Measurements from ENCODE around the gene SLC6A3. TPM values are rescaled to one million over a fixed set of nuclear protein-coding genes. Genes with fewer than 3 reads are reported as not detected.

Gene SLC6A3
- total RNA-seq, 1 experiment from 2014 or later = not detected

DNA sequence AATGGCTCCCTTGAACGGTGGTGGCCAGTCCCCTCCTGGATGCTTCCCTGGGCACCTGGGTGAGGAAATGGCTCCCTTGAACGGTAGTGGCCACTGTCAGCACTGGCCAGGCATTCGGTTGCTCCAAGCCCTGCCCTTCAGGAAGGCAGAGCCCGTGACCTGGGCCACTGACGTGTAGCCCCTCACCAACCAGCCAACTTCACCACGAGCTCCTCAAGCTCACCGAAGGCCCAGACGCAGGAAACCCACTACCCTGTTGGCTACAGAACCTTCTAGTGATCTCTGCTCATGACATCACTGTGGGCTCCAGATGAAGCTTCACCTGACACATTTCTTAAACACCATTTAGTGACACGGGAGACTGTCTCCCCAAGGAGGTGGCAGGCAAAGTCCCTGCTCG is 9.2 kb downstream of the SLC6A3 start:
- intact Hi-C loops (cut with micrococcal nuclease; ENCODE audit: unreplicated experiment) = no loop called here
- Mint-ChIP-seq H3K9me3 (ENCODE audit: low read depth, unreplicated experiment) (peaks cover 11% of the 10 kb centered on the region), H3K4me3 (ENCODE audit: low read depth, unreplicated experiment) (no peak overlapping the region), H3K27me3 (ENCODE audit: unreplicated experiment) (peaks cover 17% of the 10 kb centered on the region), H3K36me3 (ENCODE audit: insufficient read depth, unreplicated experiment) (no peaks in the 10 kb centered on the region), H3K27ac (ENCODE audit: unreplicated experiment) (no peak overlapping the region), H3K4me1 (ENCODE audit: low read depth, unreplicated experiment) (no peaks in the 10 kb centered on the region)
- CTCF ChIA-PET = no interaction called here
- no peak for DNase-seq
- no TSS peak for BruUV-seq (replicated peaks)
- TF ChIP-seq, protein P1, sequence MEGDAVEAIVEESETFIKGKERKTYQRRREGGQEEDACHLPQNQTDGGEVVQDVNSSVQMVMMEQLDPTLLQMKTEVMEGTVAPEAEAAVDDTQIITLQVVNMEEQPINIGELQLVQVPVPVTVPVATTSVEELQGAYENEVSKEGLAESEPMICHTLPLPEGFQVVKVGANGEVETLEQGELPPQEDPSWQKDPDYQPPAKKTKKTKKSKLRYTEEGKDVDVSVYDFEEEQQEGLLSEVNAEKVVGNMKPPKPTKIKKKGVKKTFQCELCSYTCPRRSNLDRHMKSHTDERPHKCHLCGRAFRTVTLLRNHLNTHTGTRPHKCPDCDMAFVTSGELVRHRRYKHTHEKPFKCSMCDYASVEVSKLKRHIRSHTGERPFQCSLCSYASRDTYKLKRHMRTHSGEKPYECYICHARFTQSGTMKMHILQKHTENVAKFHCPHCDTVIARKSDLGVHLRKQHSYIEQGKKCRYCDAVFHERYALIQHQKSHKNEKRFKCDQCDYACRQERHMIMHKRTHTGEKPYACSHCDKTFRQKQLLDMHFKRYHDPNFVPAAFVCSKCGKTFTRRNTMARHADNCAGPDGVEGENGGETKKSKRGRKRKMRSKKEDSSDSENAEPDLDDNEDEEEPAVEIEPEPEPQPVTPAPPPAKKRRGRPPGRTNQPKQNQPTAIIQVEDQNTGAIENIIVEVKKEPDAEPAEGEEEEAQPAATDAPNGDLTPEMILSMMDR (IDR thresholded peaks at IDR 0.05; ENCODE audit: unreplicated experiment) = no peak

DNA sequence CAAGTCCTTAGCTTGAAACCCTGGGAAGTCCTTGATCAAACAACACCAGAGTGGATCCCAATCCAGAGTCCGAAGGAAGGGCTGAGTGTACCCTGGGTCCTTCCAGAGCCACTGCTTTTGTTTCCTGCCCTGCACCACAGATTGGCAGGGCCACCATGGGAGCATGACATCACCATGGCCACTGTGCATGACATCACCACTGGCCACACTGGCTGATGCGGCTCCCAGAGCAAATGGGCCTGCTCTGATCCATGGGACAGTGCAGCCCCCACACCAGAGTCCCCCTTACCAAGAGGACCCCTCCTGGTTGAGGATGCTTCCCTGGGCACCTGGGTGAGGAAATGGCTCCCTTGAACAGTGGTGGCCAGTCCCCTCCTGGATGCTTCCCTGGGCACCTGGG is 9.9 kb downstream of the SLC6A3 start:
- intact Hi-C loops (cut with micrococcal nuclease; ENCODE audit: unreplicated experiment) = no loop called here
- CTCF ChIA-PET = no interaction called here

DNA sequence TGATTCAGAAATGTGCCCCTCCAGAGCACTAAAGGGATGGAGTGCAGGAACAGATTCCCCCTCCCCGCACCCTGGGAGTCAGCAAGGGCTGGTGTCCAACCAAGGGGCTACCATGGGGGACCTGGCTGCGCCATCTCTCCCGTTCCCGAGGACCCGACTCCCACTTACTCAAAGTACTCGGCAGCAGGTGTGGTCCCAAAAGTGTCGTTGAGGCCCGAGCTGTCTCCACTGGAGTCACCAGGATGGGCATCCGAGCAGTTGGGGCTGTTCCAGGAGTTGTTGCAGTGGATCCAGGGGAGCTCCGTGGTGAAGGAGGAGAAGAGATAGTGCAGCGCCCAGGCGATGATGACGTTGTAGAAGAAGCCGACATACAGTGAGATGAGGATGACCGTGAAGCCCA is 12.9 kb downstream of the SLC6A3 start:
- BruUV-seq (replicated peaks) = no TSS peak
- DNase-seq = no peak
- no peaks in the 10 kb centered on the region for H3K4me1 Mint-ChIP-seq (ENCODE audit: low read depth, unreplicated experiment)
- peaks cover 21% of the 10 kb centered on the region for H3K27me3 Mint-ChIP-seq (ENCODE audit: unreplicated experiment)
- peaks cover 7% of the 10 kb centered on the region for H3K9me3 Mint-ChIP-seq (ENCODE audit: low read depth, unreplicated experiment)
- CTCF ChIA-PET = no interaction called here
- TF ChIP-seq, protein P1 (IDR thresholded peaks at IDR 0.05; ENCODE audit: unreplicated experiment) = no peak
- H3K4me3 Mint-ChIP-seq (ENCODE audit: low read depth, unreplicated experiment) = no peak overlapping the region
- H3K36me3 Mint-ChIP-seq (ENCODE audit: insufficient read depth, unreplicated experiment) = no peaks in the 10 kb centered on the region
- intact Hi-C loops (cut with micrococcal nuclease; ENCODE audit: unreplicated experiment) = no loop called here
- no peak overlapping the region for H3K27ac Mint-ChIP-seq (ENCODE audit: unreplicated experiment)

More for the DNA sequence above, 9.9 kb downstream of the SLC6A3 start:
- Mint-ChIP-seq H3K27ac (ENCODE audit: unreplicated experiment) (no peak overlapping the region), H3K4me3 (ENCODE audit: low read depth, unreplicated experiment) (no peak overlapping the region), H3K27me3 (ENCODE audit: unreplicated experiment) (peaks cover 14% of the 10 kb centered on the region), H3K9me3 (ENCODE audit: low read depth, unreplicated experiment) (peaks cover 9% of the 10 kb centered on the region), H3K36me3 (ENCODE audit: insufficient read depth, unreplicated experiment) (no peaks in the 10 kb centered on the region), H3K4me1 (ENCODE audit: low read depth, unreplicated experiment) (no peaks in the 10 kb centered on the region)
- DNase-seq = no peak
- TF ChIP-seq, protein P1 (IDR thresholded peaks at IDR 0.05; ENCODE audit: unreplicated experiment) = no peak
- BruUV-seq (replicated peaks) = no TSS peak

DNA sequence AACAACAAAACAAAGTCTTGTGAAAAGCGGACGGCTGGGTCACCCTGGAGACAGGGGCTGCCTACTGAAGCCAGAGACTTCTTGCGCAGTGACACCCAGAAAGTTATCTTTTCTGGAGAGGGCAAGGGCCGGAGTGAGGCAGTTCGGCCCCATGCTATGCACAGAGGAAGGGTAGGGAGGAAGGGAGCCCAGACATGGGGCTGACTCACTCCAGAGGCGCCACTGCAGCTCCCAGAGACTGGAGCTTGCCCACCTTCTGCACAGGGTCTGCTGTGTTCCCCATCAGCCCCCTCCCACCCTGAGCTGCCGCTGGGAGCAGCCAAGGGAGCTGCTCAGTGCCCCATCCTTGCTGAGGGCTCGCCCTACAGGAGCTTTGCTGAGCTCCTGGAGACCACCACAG is 13.3 kb downstream of the SLC6A3 start:
- CTCF ChIA-PET = no interaction called here
- Mint-ChIP-seq H3K4me1 (ENCODE audit: low read depth, unreplicated experiment) (no peaks in the 10 kb centered on the region), H3K4me3 (ENCODE audit: low read depth, unreplicated experiment) (no peak overlapping the region), H3K36me3 (ENCODE audit: insufficient read depth, unreplicated experiment) (no peaks in the 10 kb centered on the region), H3K27me3 (ENCODE audit: unreplicated experiment) (peaks cover 21% of the 10 kb centered on the region), H3K9me3 (ENCODE audit: low read depth, unreplicated experiment) (peaks cover 7% of the 10 kb centered on the region), H3K27ac (ENCODE audit: unreplicated experiment) (no peak overlapping the region)
- intact Hi-C loops (cut with micrococcal nuclease; ENCODE audit: unreplicated experiment) = no loop called here
- no TSS peak for BruUV-seq (replicated peaks)
- TF ChIP-seq, protein P1 (IDR thresholded peaks at IDR 0.05; ENCODE audit: unreplicated experiment) = no peak
- DNase-seq = no peak
